A673 (cell line): ENCODE measurements around the gene PRCD. TPM values are rescaled to one million over a fixed set of nuclear protein-coding genes. Genes with fewer than 3 reads are reported as not detected.

Source experiments
- BruUV-seq: library from RNA; stranded (reverse); fragments of 400-500 nt; replicated peaks from 2 replicates; lab custom pipeline; 2021; lab: Mats Ljungman, UMichigan
- CTCF ChIA-PET: fragments of 300-600 bp; sonication (Branson Sonifier 250); formaldehyde crosslinking; loops from one replicate; lab custom pipeline; 2022; ENCODE audit warnings: antibody characterized with exemption; lab: Charles Lee
- POLR2A ChIA-PET: fragments of 300-600 bp; sonication (Branson Sonifier 250); formaldehyde crosslinking; loops from one replicate; lab custom pipeline; 2022; ENCODE audit warnings: antibody characterized with exemption; ENCODE audit not compliant: low non-redundant PET; lab: Charles Lee
- DNase-seq: peaks from one replicate; pipeline ENCODE4 v3.0.0-alpha.2; 2015; ENCODE audit warnings: low spot score
- H3K27ac ChIP-seq: fragments of 200-600 bp; sonication (generic); 2 replicates; pipeline ENCODE4 v1.5.1; 2016; ENCODE audit warnings: mixed run types, low read depth, mild to moderate bottlenecking, mixed read lengths, antibody characterized with exemption, low read length; ENCODE audit not compliant: poor library complexity, severe bottlenecking
- H3K27me3 ChIP-seq: fragments of 200-600 bp; sonication (generic); replicated peaks from 2 replicates; pipeline ENCODE4 v1.6.1; 2017; ENCODE audit warnings: mixed run types, low read depth, mild to moderate bottlenecking, mixed read lengths, antibody characterized with exemption, low read length; ENCODE audit not compliant: insufficient read depth, poor library complexity
- H3K36me3 ChIP-seq: fragments of 200-600 bp; sonication (generic); 2 replicates; pipeline ENCODE4 v1.6.1; 2016; ENCODE audit warnings: mixed run types, mild to moderate bottlenecking, mixed read lengths, antibody characterized with exemption, low read length; ENCODE audit not compliant: insufficient read depth, poor library complexity, severe bottlenecking
- H3K4me1 ChIP-seq: fragments of 200-600 bp; sonication (generic); 2 replicates; pipeline ENCODE4 v1.6.1; 2017; ENCODE audit warnings: mixed run types, mild to moderate bottlenecking, mixed read lengths, antibody characterized with exemption, low read length; ENCODE audit not compliant: insufficient read depth, poor library complexity, severe bottlenecking
- H3K4me3 ChIP-seq: fragments of 200-600 bp; sonication (generic); 2 replicates; pipeline ENCODE4 v1.5.1; 2016; ENCODE audit warnings: low read depth, mixed run types, mild to moderate bottlenecking, mixed read lengths, low read length; ENCODE audit not compliant: poor library complexity, severe bottlenecking
- H3K9me3 ChIP-seq: fragments of 200-600 bp; sonication (generic); 2 replicates; pipeline ENCODE4 v1.6.1; 2016; ENCODE audit warnings: mixed run types, low read depth, mild to moderate bottlenecking, mixed read lengths, antibody characterized with exemption, low read length; ENCODE audit not compliant: poor library complexity, severe bottlenecking
- EZH2 ChIP-seq: fragments of 200-600 bp; sonication (generic); IDR thresholded peaks from 2 replicates; pipeline ENCODE4 v1.6.1; 2017; ENCODE audit warnings: borderline replicate concordance, low read depth, mild to moderate bottlenecking, mixed read lengths, antibody characterized with exemption, low read length; ENCODE audit not compliant: poor library complexity, severe bottlenecking
- intact Hi-C: fragments of 100-400 bp; cut with micrococcal nuclease; formaldehyde crosslinking; loops from one replicate; pipeline ENCODE4 v1.10.0; 2022; ENCODE audit not compliant: unreplicated experiment
- total RNA-seq: library from RNA; stranded (reverse); gene quantifications from 2 replicates; pipeline ENCODE4 v1.2.3, GENCODE V29; 2021
- TF ChIP-seq, protein P1 (sequence below): fragments of 300-800, 200-600 bp; sonication (generic); conservative IDR thresholded peaks from 2 replicates; pipeline ENCODE4 v1.5.1; 2017; ENCODE audit warnings: low read depth, mild to moderate bottlenecking, antibody characterized with exemption, low read length, moderate library complexity, mixed read lengths

The PRCD gene
- total RNA-seq, 1 experiment from 2014 or later: not detected

- POLR2A ChIA-PET: no interaction called here
- DNase-seq: no peak
- Histone ChIP-seq H3K36me3 (no peaks in the 10 kb centered on the region), H3K27me3 (peaks cover 28% of the 10 kb centered on the region), H3K4me1 (peaks cover 8% of the 10 kb centered on the region), H3K4me3 (peak overlapping the region; percentile 50), H3K27ac (no peak overlapping the region), H3K9me3 (no peaks in the 10 kb centered on the region)
- no peak for TF ChIP-seq EZH2
- TF ChIP-seq, protein P1, sequence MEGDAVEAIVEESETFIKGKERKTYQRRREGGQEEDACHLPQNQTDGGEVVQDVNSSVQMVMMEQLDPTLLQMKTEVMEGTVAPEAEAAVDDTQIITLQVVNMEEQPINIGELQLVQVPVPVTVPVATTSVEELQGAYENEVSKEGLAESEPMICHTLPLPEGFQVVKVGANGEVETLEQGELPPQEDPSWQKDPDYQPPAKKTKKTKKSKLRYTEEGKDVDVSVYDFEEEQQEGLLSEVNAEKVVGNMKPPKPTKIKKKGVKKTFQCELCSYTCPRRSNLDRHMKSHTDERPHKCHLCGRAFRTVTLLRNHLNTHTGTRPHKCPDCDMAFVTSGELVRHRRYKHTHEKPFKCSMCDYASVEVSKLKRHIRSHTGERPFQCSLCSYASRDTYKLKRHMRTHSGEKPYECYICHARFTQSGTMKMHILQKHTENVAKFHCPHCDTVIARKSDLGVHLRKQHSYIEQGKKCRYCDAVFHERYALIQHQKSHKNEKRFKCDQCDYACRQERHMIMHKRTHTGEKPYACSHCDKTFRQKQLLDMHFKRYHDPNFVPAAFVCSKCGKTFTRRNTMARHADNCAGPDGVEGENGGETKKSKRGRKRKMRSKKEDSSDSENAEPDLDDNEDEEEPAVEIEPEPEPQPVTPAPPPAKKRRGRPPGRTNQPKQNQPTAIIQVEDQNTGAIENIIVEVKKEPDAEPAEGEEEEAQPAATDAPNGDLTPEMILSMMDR: no peak
- CTCF ChIA-PET: interaction anchor here (0.6 kb wide), 2 partner anchors 18 to 38 kb away, joined by 3 to 4 read pairs; no protein-coding TSS in a partner anchor
- no TSS peak for BruUV-seq
- intact Hi-C loops: no loop called here
These were observed 44.7 kb downstream of the PRCD start for GRCh38 chr17:76584427-76585032.

DNA sequence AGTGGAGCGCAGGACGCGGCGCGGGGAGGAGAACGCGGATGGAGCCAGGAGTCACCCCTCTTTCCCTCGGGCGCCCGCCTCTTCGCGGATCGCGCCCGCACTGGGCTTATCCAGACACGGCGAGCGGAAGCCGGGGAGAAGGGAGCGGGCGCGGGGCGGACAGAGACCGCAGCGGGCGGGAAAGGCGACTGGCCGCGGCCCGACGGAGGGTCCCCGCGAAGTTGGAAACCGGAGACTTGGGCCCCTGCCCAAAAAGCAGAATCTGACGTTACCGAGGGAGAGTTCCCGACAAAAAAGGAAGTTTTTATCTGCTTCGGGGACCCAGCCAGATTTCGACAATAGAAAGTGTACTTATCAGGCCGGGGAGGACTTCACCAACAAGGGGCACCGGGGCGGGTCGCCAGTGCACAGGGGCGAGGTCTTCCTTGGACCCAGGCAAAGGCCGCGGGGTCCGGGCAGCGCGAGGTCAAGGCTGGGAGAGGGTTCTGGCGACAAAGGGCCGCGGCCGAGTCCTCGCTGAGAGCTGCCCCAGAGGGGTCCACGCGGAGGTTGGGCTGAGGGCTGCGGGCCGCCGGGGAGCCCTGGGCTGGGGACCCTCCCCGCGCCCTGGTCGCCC is 45.3 kb downstream of the PRCD start:
- POLR2A ChIA-PET: no interaction called here
- intact Hi-C loops: no loop called here
- BruUV-seq: no TSS peak

DNA sequence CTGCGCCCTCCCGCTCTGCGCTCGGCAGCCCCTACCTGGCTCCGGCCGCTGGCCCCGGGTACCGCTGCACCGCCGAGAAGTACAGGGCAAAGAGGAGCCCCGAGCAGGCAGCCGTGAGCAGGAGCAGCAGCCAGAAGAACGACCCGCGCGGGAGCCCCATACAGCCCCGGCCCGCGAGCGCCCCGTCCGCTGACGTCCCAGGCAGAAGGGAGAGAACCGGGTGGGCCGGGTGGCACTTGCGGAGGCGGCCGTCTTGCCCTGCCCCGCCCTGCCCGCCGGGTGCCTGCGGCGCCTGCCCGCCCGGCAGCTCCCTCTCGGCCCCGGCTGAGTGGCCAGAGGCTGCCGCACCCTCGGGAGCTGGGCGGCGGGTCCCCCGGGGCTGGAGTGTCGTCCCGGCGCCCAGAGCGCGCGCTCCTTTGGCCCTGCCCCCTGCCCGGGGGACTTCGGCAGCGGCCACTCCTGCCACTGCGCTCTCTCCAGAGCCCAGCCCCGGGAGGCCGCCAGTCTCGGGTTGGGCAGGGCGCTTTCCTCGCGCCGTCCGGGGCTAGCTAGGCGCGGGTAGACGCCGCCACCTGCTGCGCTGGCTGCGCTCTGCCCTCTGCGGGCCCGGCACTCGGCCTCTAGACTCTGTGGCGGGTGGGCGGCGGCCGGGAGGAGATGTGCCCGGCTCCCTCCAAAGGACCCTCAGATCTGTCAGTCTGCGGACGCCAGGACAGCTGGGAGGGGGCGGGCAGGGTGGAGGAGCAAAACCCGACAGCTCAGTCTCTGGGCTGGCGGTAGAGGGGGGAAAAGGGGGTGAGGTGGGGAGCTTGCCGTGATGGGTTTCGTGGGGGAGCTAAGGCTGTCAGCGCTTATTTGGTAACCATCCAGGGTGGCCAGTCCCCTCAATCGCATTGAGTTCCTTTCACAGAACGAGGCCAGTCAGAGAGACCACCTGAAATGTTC is 46.1 kb downstream of the PRCD start, which contains the start of gene ST6GALNAC2:
Gene ST6GALNAC2 (minus strand): TSS at position 212 of the 945 bp plus-strand sequence. CDS start 52 bp downstream, at position 160.
- CTCF ChIA-PET: no interaction called here
- no peaks in the 10 kb centered on the region for H3K9me3 ChIP-seq
- POLR2A ChIA-PET: no interaction called here
- no TSS peak for BruUV-seq
- H3K27ac ChIP-seq: no peak within 1 kb of the TSS
- peaks cover 28% of the 10 kb centered on the region for H3K27me3 ChIP-seq
- DNase-seq: no peak
- intact Hi-C loops: no loop called here
- H3K4me1 ChIP-seq: peaks cover 8% of the 10 kb centered on the region
- no peaks in the 10 kb centered on the region for H3K36me3 ChIP-seq
- peak within 1 kb of the TSS; percentile 50 for H3K4me3 ChIP-seq
- peak; percentile 51 for TF ChIP-seq EZH2
- TF ChIP-seq, protein P1: no peak

More for the DNA sequence above, 45.3 kb downstream of the PRCD start:
- H3K4me1 ChIP-seq: peaks cover 8% of the 10 kb centered on the region
- peak; percentile 90 for TF ChIP-seq EZH2
- TF ChIP-seq, protein P1: no peak
- CTCF ChIA-PET: no interaction called here
- no peaks in the 10 kb centered on the region for H3K9me3 ChIP-seq
- H3K27me3 ChIP-seq: peaks cover 28% of the 10 kb centered on the region
- H3K4me3 ChIP-seq: peak overlapping the region; percentile 50
- H3K27ac ChIP-seq: no peak overlapping the region
- H3K36me3 ChIP-seq: no peaks in the 10 kb centered on the region
- no peak for DNase-seq
